GM18526 (cell line): ENCODE measurements around the gene GABARAP.

ENCODE experiments used
- POLR2A ChIP-seq: IDR thresholded peaks from 3 replicates; pipeline ENCODE4 v1.6.1; 2011; ENCODE audit not compliant: insufficient read length; ENCODE audit errors: extremely low read depth

GABARAP gene

DNA sequence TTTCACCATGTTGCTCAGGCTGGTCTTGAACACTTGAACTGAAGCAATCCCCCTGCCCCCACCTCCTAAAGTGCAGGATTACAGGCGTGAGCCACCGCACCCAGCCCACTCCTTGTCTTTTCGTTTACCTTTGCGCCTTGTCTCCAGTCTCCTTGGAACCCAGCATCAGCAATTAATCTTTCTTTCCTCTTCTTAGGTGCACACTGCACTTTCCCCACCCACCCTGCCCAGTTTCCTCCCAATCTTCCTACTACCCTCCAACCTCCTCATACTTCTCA is 21.5 kb upstream of the GABARAP start:
- no peak for TF ChIP-seq POLR2A

- TF ChIP-seq POLR2A: no peak
Measured at GRCh38 chr17:7262935-7263800, 20.9 kb upstream of the GABARAP start.

DNA sequence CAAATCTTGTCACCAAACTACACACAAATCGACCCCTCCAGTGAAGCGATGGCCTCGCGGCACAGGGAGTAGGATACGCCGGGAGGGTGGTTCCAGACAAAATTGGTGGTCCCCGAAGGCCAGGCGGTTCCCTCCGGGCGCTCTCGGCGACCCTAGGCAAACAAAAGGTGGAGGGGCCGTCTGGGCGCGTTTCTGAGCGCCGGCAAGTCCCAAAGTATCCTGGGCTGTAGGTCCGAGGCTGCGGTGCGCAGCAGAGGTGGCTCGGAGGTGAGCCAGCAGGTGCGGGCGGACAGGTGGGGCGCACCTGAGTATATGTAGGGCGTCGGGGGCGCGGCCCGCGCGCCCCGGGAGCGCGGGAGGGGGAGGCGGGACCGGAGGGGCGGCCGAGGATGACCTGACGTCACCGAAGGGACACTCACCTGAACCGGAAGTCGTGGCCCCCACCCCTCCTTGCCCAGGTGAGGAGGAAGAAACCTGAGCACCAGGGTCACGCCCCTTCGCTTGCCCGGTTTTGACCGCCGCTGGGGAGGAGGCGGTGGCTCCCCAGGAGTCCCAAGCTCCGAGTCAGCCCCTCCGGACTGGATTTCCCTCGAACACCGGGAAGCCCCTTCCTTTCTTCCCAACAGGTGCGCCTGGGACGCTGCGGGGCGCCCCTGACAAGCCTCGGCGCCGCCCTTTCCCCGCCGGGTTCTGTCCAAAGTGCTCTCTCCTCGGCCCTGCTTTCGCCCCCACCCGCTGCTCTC is 20.1 kb upstream of the GABARAP start, which contains the start of gene CLDN7:
CLDN7 (minus strand) TSS at position 287 of the 743 bp plus-strand sequence. CDS start 435 bp downstream, outside the sequence.
- TF ChIP-seq POLR2A: no peak

GRCh38 chr17:7261379-7262191 is 19.3 kb upstream of the GABARAP start:
- TF ChIP-seq POLR2A: no peak

GRCh38 chr17:7260651-7261378 is 18.6 kb upstream of the GABARAP start:
- TF ChIP-seq POLR2A: no peak

GRCh38 chr17:7260151-7260550 is 17.9 kb upstream of the GABARAP start:
- TF ChIP-seq POLR2A: no peak

- no peak for TF ChIP-seq POLR2A
Measured at GRCh38 chr17:7259555-7259889, 17.3 kb upstream of the GABARAP start.

- TF ChIP-seq POLR2A: no peak
Measured at GRCh38 chr17:7258731-7259554, 16.7 kb upstream of the GABARAP start.

DNA sequence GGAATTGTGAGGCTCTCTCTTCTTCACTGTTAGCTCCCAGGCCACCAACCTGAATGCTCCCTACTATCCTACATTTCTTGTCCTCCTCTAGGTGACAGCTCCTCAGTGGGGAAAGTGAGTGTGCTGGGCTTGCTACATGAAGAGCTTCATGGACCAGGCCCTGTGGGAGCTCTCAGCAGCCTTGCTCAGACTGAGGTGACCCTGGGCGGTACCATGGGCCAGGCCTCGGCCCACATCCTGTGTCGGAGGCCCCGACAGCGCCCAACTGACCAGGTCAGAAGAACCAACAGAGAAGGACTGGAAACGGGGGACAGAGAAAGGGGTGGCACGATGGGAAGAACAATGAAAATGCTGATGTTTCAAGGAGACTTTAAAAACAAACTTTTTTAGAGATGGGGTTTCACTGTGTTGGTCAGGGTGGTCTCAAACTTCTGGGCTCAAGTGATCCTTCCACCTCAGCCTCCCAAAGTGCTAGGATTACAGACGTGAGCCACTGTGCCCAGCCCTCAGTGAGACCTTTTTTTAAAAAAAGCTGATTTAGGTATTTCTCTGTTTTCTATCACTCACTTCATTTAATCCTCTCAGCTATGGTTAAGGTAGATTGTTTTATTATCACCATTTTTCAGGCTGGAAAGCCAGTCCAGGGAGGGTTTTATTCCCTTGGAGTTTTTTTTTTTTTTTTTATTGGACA is 14.7 kb upstream of the GABARAP start:
- TF ChIP-seq POLR2A: no peak

DNA sequence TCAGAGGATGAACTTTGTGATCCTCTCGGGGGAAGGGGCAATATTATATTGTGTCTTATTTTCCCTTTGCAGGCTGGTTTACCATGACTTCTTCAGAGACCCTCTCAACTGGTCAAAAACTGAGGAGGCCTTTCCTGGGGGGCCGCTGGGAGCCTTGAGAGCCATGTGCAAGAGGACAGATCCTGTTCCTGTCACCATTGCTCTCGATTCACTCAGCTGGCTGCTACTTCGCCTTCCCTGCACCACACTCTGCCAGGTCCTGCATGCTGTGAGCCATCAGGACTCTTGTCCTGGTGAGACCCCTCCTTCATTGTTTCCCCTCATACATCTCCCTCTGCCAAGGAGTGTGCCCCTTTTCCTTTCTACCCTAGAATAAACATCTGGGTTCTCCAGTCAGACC is 12.3 kb upstream of the GABARAP start:
- no peak for TF ChIP-seq POLR2A

- TF ChIP-seq POLR2A: no peak
Measured at GRCh38 chr17:7253082-7253481, 10.8 kb upstream of the GABARAP start.

GRCh38 chr17:7252176-7253043 is 10.2 kb upstream of the GABARAP start, which contains the start of gene ELP5:
Gene ELP5 (plus strand): TSS chr17:7252215. CDS start chr17:7252551, 336 bp downstream.
- TF ChIP-seq POLR2A: peak; percentile 87
